ENCODE measurements around the gene ERG28.

GRCh38 chr14:75636100-75636692, 24.5 kb downstream of the ERG28 start:
- TF ChIP-seq CTCF (conservative IDR thresholded peaks at IDR 0.05) (no peak), ZFX (IDR thresholded peaks at IDR 0.05) (no peak)

All from C4-2B (cell line).